ENCODE results near the gene DOCK8.

The DOCK8 gene

GRCh38 chr9:270657-271237, 56.1 kb downstream of the DOCK8 start:
- no peak for DNase-seq

GRCh38 chr9:272251-273213, 57.9 kb downstream of the DOCK8 start:
- no peak for DNase-seq

GRCh38 chr9:274406-274805, 59.7 kb downstream of the DOCK8 start:
- no peak for DNase-seq

- no peak for DNase-seq
These were observed 63.1 kb downstream of the DOCK8 start for GRCh38 chr9:277601-278295.

GRCh38 chr9:278651-279050, 64.0 kb downstream of the DOCK8 start:
- DNase-seq = no peak

- no peak for DNase-seq
These were observed 65.0 kb downstream of the DOCK8 start for GRCh38 chr9:279674-280073.

- DNase-seq = no peak
These were observed 67.3 kb downstream of the DOCK8 start for GRCh38 chr9:281741-282645.

- no peak for DNase-seq
These were observed 71.5 kb downstream of the DOCK8 start for GRCh38 chr9:286071-286740.

GRCh38 chr9:289121-289520, 74.5 kb downstream of the DOCK8 start:
- no peak for DNase-seq

GRCh38 chr9:292915-293314, 78.2 kb downstream of the DOCK8 start:
- no peak for DNase-seq

- no peak for DNase-seq
These were observed 80.9 kb downstream of the DOCK8 start for GRCh38 chr9:295576-295975.

- DNase-seq = no peak
These were observed 81.7 kb downstream of the DOCK8 start for GRCh38 chr9:296411-296810.

GRCh38 chr9:297104-297972, 82.7 kb downstream of the DOCK8 start:
- DNase-seq = no peak

GRCh38 chr9:303502-303901, 88.8 kb downstream of the DOCK8 start:
- DNase-seq = no peak

- DNase-seq = no peak
These were observed 89.4 kb downstream of the DOCK8 start for GRCh38 chr9:304106-304505.

- DNase-seq = no peak
These were observed 90.0 kb downstream of the DOCK8 start for GRCh38 chr9:304519-305185.

GRCh38 chr9:306907-307306, 92.2 kb downstream of the DOCK8 start:
- DNase-seq = no peak

- no peak for DNase-seq
These were observed 97.2 kb downstream of the DOCK8 start for GRCh38 chr9:311841-312240.

GRCh38 chr9:312596-313320, 98.1 kb downstream of the DOCK8 start:
- no peak for DNase-seq

All from NCI-H1105 treated with DMSO at 0.1 percent for 48 hours (cell line).